ENCODE measurements around the gene FKBP14.

GRCh38 chr7:30041526-30042269 lies 15.2 kb upstream of the FKBP14 start:
- TF ChIP-seq CTCF (IDR thresholded peaks at IDR 0.05; ENCODE audit: control extremely low read depth in 1 of 3, insufficient read depth in 1 of 3, low read depth in 1 of 3, low read length in 3 of 3) (no peak), RFX5 (IDR thresholded peaks at IDR 0.05; ENCODE audit: borderline replicate concordance, low read depth, low read length) (no peak), CREB1 (IDR thresholded peaks at IDR 0.05) (no peak), HDAC2 (IDR thresholded peaks at IDR 0.05; ENCODE audit: borderline replicate concordance in 1 of 2, low read depth in 2 of 2, low read length in 2 of 2) (no peak), ATF2 (IDR thresholded peaks at IDR 0.05; ENCODE audit: low read length) (no peak), TCF12 (IDR thresholded peaks at IDR 0.05; ENCODE audit: low read depth, low read length) (no peak), TAF1 (IDR thresholded peaks at IDR 0.05; ENCODE audit: low read depth, low read length) (no peak), POU5F1 (IDR thresholded peaks at IDR 0.05; ENCODE audit: low read depth, low read length) (no peak), EZH2 (IDR thresholded peaks at IDR 0.05; ENCODE audit: low read depth, low read length, severe bottlenecking) (no peak), SP1 (IDR thresholded peaks at IDR 0.05; ENCODE audit: low read depth, low read length) (no peak), CHD2 (IDR thresholded peaks at IDR 0.05; ENCODE audit: low read length) (no peak), TAF7 (optimal IDR thresholded peaks at IDR 0.05; ENCODE audit: borderline replicate concordance, low read depth, low read length) (no peak)

All from H1 (cell line).